Lung (tissue), 12 donors: ENCODE measurements around the gene BPIFB3. TPM values are rescaled to one million over a fixed set of nuclear protein-coding genes. Genes with fewer than 3 reads are reported as not detected.

Experiments used
- ATAC-seq: fragments of 200-7000 bp; cut with Tn5 transposase; one replicate; pipeline ENCODE4 v1.9.1; 2020; ENCODE audit warnings: moderate number of reproducible peaks; ENCODE audit not compliant: insufficient read depth, low FRiP score
- DNase-seq, 3 donors: peaks; one replicate each; pipeline ENCODE4 v3.0.0-alpha.2; 2013 to 2017
- H3K27ac ChIP-seq, 2 donors: one replicate each; pipeline ENCODE4 v1.5.1; 2013; ENCODE audit warnings: mild to moderate bottlenecking in 2 of 2, moderate library complexity in 2 of 2, control low read depth in 1 of 2, inconsistent platforms in 1 of 2, low read depth in 1 of 2, low read length in 1 of 2
- H3K27me3 ChIP-seq, 3 donors: one replicate each; pipeline ENCODE4 v1.5.1; 2013; ENCODE audit warnings: low read length in 2 of 3; ENCODE audit not compliant: control insufficient read depth in 3 of 3, insufficient read depth in 3 of 3
- H3K36me3 ChIP-seq, 4 donors: one replicate each; pipeline ENCODE4 v1.5.1; 2013; ENCODE audit warnings: low read length in 4 of 4, mild to moderate bottlenecking in 1 of 4, moderate library complexity in 1 of 4; ENCODE audit not compliant: control insufficient read depth in 4 of 4, insufficient read depth in 4 of 4
- H3K4me1 ChIP-seq, 5 donors: one replicate each; pipeline ENCODE4 v1.5.1; 2013; ENCODE audit warnings: low read length in 5 of 5, mild to moderate bottlenecking in 2 of 5, moderate library complexity in 1 of 5; ENCODE audit not compliant: control insufficient read depth in 5 of 5, insufficient read depth in 5 of 5
- H3K4me3 ChIP-seq: one replicate; pipeline ENCODE4 v1.5.1; 2013; ENCODE audit warnings: mild to moderate bottlenecking, control low read depth, moderate library complexity
- H3K9ac ChIP-seq, 2 donors: one replicate each; pipeline ENCODE4 v1.5.1; 2013; ENCODE audit warnings: low read length in 2 of 2, control low read depth in 1 of 2; ENCODE audit not compliant: insufficient read depth in 1 of 2
- H3K9me3 ChIP-seq, 4 donors: one replicate each; pipeline ENCODE4 v1.5.1; 2013; ENCODE audit warnings: low read length in 3 of 4, mild to moderate bottlenecking in 1 of 4, moderate library complexity in 1 of 4; ENCODE audit not compliant: control insufficient read depth in 4 of 4, insufficient read depth in 3 of 4
- WGBS, 2 donors: extraction: QIAGEN DNeasy Blood & Tissue Kit; methylation state at CpG; one replicate each; pipeline ENCODE4 v1.1.7; 2013; 5-methylcytosine and 5-hydroxymethylcytosine counted together
- polyA plus RNA-seq, 2 donors: library from polyadenylated mRNA; stranded (reverse); fragments of 200-250 nt; gene quantifications; one replicate each; pipeline ENCODE4 v1.2.1, GENCODE V29; 2013
- total RNA-seq, 2 donors: library from RNA; depleted of rRNA in 1 of 2; stranded (reverse); fragments of >200 nt in 1 of 2; gene quantifications; one replicate each; pipeline ENCODE4 v1.2.1, GENCODE V29; 2014 to 2021
- TF ChIP-seq, protein P1 (sequence below): IDR thresholded peaks from 2 replicates; pipeline ENCODE4 v1.5.1; 2012; ENCODE audit warnings: mild to moderate bottlenecking; ENCODE audit errors: control extremely low read depth, extremely low read depth
- donor health status: control.
- donor health status: control.
- donor health status: Bipolar disorder and iron deficiency.
- donor health status: healthy.
- donor health status: DM: yes; HTN: yes; CAD: no.

BPIFB3 gene
- total and polyA plus RNA-seq, 4 donors: not detected

DNA sequence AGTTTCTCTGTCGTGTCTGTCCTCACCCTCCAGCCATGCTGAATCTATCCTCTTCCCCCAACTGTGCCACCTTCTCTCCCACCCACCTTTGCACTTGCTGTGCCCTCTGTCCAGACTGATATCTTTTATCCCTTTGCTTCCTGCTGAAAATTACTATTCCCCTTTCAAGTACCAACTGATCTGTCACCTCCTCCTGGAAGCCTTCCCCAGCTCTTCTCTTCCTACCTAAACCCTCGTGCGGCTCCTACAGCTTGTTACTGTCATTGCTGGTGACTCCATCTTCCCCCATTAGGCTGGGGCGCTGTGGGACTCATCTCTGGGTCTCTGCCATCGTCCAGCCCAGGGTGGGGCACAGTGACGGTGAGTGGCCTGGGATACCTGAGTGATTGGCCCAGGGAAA lies 21.1 kb upstream of the BPIFB3 start:
- ATAC-seq: no peak
- 77 to 80% methylated on average over 6 of the region's 6 CpGs for WGBS, 2 donors
- no peaks in the 10 kb centered on the region for H3K4me1 ChIP-seq
- no peak for DNase-seq
- H3K9ac ChIP-seq: no peak overlapping the region
- H3K36me3 ChIP-seq: no peaks in the 10 kb centered on the region
- no peak overlapping the region for H3K4me3 ChIP-seq
- H3K27ac ChIP-seq: no peak overlapping the region
- TF ChIP-seq, protein P1, sequence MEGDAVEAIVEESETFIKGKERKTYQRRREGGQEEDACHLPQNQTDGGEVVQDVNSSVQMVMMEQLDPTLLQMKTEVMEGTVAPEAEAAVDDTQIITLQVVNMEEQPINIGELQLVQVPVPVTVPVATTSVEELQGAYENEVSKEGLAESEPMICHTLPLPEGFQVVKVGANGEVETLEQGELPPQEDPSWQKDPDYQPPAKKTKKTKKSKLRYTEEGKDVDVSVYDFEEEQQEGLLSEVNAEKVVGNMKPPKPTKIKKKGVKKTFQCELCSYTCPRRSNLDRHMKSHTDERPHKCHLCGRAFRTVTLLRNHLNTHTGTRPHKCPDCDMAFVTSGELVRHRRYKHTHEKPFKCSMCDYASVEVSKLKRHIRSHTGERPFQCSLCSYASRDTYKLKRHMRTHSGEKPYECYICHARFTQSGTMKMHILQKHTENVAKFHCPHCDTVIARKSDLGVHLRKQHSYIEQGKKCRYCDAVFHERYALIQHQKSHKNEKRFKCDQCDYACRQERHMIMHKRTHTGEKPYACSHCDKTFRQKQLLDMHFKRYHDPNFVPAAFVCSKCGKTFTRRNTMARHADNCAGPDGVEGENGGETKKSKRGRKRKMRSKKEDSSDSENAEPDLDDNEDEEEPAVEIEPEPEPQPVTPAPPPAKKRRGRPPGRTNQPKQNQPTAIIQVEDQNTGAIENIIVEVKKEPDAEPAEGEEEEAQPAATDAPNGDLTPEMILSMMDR: no peak
- H3K27me3 ChIP-seq: peaks cover 0 to 5% (median 0%) of the 10 kb centered on the region in 3 donors
- H3K9me3 ChIP-seq: peaks cover 0 to 5% (median 2%) of the 10 kb centered on the region in 4 donors

DNA sequence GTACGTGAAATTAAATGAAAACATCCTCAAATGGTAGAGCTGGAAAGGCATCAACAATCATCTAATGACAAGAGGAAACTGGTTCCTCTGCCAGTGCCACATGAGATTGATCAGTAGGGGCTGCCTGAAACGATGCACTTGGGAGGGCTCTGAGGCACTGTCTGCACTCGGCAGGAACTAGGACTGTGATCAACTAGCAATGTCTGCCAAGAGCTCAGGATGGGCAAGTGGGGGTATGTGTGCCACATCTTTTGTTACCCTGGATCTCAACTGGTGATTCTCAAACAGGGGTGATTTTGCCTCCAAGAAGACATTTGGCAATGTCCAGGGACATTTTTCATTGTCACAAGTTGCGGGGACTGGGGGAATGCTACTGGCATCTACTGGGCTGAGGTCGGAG lies 20.3 kb upstream of the BPIFB3 start:
- Histone ChIP-seq H3K9ac (no peak overlapping the region), H3K4me3 (no peak overlapping the region), H3K36me3 (no peaks in the 10 kb centered on the region), H3K4me1 (no peaks in the 10 kb centered on the region), H3K9me3 (peaks cover 0 to 5% (median 2%) of the 10 kb centered on the region in 4 donors), H3K27ac (no peak overlapping the region), H3K27me3 (peaks cover 0 to 13% (median 2%) of the 10 kb centered on the region in 3 donors)
- ATAC-seq: no peak
- TF ChIP-seq, protein P1: no peak
- 75 to 81% methylated on average over 5 of the region's 5 CpGs for WGBS, 2 donors
- DNase-seq: no peak

DNA sequence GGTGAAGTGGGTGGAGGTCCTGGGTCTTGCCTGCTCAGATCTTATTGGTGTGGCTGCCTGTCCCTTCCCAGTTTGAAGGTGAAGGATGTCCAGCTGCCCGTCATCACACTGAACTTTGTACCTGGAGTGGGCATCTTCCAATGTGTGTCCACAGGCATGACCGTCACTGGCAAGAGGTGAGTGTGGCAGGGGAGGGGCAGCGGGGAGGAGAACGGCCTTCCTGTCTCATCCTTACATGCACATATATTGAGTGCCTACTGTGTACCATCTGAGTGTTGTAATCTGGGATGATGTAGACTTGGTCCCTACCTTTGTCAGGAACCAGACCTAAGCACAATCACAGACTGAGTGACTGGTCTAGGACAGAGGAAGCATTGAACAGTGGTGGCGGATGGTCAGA lies 19.6 kb upstream of the BPIFB3 start:
- Histone ChIP-seq H3K4me3 (no peak overlapping the region), H3K36me3 (no peaks in the 10 kb centered on the region), H3K9me3 (peaks cover 0 to 5% (median 2%) of the 10 kb centered on the region in 4 donors), H3K27me3 (peaks cover 0 to 15% (median 2%) of the 10 kb centered on the region in 3 donors), H3K9ac (no peak overlapping the region), H3K27ac (no peak overlapping the region), H3K4me1 (no peaks in the 10 kb centered on the region)
- WGBS, 2 donors: 89 to 94% methylated on average over 5 of the region's 5 CpGs
- ATAC-seq: no peak
- no peak for DNase-seq
- TF ChIP-seq, protein P1: no peak

DNA sequence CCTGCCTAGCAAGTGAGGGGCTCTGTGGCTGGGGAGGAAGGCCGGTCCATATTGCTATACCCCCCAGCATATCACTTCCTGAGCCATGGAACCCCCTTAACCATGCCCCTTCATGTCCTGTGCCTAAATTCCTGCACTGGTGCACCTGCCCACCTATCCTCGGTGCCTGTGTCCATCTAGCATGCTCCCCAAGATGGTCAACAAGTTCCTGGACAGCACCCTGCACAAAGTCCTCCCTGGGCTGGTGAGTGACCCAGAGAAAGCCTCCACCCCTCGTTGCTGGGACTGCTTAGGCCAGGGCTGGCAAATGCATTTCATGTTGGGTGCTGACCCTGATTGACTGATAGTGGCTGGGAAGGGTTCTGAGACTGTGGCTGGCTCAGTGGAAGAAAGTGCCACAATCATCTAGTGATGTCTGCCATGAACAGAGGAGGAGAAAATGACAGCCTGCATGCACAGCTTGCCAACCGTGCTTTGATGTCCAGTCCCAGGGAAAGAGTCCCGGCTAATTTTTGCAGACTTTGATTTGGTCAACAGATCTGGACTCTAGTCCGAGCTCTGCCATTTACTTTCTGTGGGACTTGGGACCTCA lies 18.7 kb upstream of the BPIFB3 start:
- peaks cover 2 to 15% (median 3%) of the 10 kb centered on the region in 3 donors for H3K27me3 ChIP-seq
- no peaks in the 10 kb centered on the region for H3K36me3 ChIP-seq
- H3K9me3 ChIP-seq: peaks cover 0 to 5% (median 2%) of the 10 kb centered on the region in 4 donors
- no peak for ATAC-seq
- WGBS, 2 donors: 78 to 87% methylated on average over 6 of the region's 6 CpGs
- TF ChIP-seq, protein P1: no peak
- no peak overlapping the region for H3K4me3 ChIP-seq
- H3K4me1 ChIP-seq: no peaks in the 10 kb centered on the region
- H3K9ac ChIP-seq: no peak overlapping the region
- DNase-seq: no peak
- no peak overlapping the region for H3K27ac ChIP-seq
